ENCODE measurements around the gene CCDC66.
"Not testable (repeated sequence)": the region's sequence is repeated elsewhere in the genome, so short reads cannot be mapped to it uniquely, and the experiment has no call there.

Gene CCDC66

DNA sequence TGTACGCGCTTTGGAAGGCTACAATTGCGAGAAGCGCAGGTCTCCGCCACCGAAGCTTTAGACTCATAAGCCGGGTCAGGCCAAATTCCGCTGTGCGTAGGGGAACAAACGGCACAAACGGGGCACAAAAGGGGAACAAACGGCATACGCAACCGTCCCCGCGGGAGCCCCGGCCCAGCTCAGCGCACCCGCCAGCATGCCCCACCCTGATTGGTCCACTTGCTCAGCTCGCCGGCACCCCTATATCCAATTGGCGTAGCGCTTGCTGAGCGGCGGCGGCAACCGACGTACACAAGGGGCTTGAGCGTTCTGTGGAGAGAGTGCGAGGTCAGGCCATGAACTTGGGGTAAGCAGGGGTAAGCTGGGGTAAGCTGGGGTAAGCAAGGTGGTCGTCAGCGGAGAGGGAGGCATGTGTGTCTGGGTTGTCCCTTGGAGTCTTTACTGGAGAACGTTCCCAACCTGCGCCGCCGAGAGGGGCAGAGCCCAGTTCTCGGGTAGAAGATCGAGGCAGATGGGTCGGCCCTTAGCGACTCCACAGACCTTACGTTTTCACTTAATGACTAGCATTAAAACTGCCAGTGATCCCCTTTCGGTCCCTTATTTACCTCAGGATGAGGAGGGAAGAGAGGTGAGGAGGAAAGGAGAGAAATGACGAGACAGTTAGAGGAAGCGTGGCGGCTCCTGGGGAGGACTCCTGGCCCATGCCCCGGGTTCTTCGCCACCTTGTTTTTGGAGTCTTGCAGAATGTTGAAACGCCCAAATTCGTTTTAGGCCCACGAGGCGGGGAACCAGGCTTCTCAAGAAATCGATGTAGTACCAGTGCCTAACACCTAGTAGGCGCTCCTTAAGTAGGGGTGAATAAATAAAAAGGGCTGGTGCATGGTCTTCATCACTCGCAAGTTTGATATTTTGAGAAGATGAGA is at the start of gene CCDC66:
CCDC66 (plus strand) TSS at position 268 of the 923 bp plus-strand sequence; CDS start at position 336, 68 bp downstream.
- DNase-seq, result peak; percentile 56 to 95 (median 89)

DNA sequence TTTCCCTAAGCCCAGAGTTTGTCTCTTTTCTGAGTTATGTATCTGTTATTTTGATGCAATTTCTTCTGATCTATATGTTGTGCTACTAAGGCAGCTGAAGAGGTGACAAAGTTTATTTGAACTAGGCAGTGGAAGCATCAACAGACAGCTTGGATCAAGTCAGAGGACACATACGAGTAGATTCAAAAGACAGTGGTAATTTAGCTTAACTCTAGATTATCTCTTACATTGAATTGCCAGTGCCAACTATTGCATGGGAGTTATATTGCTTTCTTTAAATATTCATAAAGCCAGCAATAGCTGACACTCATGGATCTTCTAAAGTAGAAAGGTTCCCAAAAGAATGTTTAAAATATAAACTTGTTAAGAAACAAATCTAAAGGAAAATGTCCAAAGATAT is 37.3 kb upstream of the CCDC66 start:
- no peak for DNase-seq

DNA sequence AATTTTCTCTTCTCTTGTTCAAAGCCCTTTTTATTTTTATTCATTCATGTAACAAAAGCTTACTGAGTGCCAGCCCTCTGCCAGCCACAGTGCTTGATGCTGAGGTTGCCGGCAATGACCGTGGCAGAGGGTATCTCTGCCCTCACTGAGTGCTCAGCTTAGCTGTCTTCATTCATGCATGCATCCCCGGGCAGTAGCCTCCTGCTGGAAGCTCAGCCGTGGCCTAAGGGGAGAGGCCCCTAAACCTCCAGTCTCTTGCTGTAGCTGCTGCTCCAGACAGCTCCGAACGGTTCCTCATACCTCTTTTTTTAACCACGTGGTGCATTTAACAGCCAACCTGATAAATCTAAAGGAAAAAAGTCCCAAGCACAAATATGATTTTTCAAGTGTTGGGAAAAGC is 34.6 kb upstream of the CCDC66 start:
- no peak for DNase-seq

DNA sequence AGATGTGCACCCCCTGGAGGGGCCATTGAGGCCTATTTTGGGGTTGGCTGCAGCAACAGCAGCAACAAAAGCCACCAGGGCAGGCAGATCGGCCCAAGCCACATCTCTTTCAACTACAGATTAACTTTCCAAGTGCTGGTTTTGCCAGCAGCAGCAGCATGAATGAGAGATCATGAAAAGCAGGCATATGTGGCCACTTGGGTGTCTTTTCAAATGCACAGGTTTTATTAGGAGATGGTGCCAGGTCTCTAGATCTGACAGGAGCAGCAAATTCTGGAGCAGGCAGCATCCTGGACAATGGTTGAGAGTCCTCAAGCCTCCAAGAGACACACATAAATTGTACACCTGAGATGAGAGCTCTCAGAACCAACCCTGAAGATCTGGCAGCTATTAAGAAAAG is 31.7 kb upstream of the CCDC66 start:
- DNase-seq, result no peak

DNA sequence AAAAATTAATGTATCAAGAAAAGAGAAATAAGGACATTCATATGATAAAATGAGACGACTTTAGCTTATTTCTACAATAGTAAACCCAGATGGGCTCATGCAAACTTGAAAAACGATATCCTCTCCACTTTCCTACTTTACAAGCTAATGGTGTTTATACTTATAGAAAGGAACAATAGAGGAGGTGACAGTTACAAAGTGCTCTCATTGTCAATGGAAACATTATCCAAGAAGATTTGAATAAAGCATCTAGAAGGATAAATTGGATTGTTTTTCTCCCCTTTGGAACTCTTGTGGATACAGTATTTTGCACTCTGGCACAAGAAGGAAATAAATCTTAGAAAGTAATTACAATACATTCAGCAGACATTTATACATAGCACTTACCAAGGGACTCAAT is 20.2 kb upstream of the CCDC66 start:
- no peak for DNase-seq

DNA sequence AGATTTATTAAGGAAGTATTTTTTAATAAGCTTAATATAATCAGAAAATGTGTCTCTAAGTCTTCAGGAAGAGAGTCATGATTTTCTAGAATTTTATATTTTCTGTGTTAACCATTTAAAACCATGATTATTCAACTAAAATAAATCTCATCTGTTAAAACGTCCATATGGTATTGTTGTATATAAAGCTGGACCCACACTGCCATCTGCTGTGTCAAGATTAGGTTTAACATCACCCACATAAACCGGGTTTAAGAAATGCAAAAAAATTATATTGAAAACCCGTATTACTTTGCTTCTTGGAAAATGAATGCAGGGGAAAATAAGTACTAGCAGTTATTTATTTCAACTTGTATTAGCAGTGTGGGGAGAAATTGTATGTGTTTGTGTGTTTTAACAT is 9.5 kb upstream of the CCDC66 start:
- peak in 1 of 58 donors; percentile 3 for DNase-seq

DNA sequence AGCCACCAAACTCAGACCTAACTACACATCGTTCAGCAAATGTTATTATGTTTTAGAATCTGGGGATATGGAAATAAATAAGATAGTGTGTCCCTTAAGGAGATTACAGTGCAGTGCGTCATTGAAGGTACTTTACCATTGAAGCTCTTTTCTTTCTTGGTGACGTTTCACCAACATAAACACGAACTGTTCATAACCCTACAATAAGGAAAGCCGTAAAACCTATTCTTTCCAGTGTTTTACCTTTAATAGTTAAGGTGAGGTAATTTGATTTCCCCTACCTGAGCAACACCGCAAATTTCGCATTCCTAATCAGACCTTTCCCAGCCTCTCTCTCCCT is 826 bp downstream of the CCDC66 start:
- no peak for DNase-seq

DNA sequence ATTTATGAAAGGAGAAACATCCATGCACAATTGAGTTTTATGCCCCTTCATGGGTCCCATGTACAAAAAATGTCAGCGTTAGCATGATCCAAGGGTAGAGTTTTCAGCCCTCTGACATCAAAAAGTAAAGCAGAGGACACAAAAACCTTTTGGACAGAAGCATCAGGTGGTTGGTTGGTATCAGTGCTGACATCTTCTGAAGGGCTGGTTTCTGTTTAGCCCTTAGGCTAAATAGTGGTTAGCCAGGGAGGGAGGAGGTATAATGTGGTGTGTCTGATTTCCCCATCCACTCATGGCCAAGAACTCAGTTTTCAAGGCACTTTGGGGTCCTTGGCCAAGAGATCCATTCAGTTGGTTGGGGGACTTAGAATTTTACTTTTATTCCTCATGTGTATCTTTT is 16.5 kb downstream of the CCDC66 start:
- DNase-seq, result no peak

DNA sequence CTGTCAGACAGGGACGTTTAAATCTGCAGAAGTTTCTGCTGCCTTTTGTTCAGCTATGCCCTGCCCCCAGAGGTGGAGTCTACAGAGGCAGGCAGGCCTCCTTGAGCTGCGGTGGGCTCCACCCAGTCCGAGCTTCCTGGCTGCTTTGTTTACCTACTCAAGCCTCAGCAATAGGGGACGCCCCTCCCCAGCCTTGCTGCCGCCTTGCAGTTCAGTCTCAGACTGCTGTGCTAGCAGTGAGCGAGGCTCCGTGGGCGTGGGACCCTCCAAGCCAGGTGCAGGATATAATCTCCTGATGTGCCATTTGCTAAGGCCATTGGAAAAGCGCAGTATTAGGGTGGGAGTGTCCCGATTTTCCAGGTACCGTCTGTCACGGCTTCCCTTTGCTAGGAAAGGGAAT is 25.0 kb downstream of the CCDC66 start:
- DNase-seq, result not testable (repeated sequence)

DNA sequence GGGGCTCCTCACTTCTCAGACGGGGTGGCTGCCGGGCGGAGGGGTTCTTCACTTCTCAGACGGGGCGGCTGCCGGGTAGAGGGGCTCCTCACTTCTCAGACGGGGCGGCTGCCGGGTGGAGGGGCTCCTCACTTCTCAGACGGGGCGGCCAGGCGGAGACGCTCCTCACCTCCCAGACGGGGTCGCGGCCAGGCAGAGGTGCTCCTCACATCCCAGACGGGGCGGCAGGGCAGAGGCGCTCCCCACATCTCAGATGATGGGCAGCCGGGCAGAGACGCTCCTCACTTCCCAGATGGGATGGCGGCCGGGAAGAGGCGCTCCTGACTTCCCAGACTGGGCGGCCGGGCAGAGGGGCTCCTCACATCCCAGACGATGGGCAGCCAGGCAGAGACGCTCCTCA is 27.3 kb downstream of the CCDC66 start:
- not testable (repeated sequence) for DNase-seq

DNA sequence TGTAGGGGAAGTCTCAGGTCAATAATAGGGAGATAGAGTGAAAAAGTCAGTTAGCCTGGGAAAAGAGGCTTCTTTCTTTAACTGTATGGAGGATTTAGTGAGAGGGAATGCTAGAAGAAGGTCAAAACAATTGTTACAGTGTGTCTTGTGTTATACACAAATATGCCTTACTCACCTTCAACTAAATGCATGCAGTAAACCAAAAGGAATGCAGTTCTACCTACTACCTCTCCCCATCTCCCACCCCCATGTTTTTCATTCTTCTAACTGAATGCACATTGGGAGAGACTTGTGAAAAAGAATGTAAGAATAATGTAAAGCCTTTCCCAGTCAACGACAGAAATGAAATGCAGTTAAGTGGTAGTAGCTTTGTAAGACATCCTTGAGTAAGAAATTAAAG is 33.8 kb downstream of the CCDC66 start:
- no peak for DNase-seq

DNA sequence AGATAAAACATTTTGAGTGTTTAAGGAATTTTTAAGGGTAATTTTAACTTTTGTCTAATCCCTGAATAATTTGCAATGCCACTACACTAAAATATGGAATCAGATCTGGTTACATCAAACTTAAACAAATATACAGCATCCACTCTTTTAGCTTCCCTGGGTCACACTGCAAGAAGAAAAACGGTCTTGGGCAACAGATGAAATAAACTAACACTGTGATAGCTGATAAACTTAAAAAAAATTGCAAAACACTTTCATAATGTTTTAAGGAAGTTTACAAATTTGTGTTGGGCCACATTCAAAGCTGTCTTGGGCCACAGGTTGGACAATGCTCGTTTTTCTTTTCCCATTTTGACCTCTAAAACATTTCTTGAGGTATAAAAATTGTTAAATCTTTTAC is 34.3 kb downstream of the CCDC66 start:
- no peak for DNase-seq

DNA sequence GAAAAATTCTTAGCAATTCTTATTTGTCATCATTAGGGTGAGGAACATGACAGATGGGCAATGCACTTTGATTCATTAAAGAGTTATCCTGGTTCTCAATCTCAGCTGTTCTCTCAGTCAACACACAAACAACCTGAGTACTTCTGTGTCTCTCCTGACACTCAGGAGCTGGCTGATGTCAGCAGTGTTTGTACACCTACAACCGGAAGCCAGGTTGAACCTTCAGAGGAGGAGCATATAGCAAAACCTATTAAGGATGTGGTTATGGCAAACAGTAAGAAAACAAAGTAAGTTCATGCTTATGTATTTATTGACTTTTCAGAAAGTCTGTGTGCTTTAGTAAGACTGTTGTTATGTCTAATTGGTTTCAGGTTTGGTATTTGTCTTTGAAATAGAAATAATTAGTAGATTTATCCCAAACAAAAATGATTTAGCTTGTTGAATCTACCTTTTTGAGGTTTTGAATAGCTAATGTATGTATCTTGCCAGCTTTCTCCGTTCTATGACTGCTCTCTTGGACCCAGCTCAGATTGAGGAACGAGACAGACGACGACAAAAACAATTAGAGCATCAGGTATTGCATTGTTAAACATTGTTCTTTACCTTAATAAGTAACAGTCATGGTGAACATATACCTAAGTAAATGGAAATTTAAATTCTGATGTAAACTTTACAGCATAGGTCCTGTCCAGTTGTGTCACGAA is 36.6 kb downstream of the CCDC66 start:
- DNase-seq, result no peak

DNA sequence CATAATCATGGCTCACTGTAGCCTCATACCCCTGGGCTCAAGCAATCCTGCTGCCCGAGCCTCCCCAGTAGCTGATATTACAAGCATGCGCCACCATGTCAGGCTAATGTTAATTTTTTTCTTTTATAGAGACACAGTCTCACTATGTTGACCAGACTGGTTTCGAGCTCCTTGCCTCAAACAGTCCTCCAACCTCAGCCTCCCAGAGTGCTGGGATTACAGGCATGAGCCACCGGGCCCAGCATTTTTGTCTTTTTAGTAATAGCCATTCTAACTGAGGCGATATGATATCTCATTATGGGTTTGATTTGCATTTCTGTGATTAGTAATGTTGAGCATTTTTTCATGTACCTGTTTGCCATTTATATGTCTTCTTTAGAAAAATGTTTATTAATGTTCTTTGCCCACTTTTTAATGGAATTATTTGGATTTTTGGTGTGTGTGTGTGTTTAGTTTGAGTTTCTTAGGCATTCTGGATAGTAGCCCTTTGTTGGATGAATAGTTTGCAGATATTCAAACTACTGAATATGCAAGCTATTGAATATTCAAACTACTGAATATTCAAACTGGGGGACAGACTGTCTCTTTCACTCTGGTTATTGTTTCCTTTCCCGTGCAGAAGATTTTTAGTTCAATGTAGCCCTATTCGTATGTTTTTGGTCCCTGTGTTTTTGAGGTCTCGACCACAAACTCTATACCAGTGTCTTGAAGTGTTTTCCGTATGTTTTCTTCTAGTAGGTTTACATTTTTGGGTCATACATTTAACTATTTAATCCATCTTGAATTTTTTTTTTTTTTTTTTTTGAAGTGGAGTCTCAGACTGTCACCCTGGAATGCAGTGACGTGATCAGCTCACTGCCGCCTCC is 39.2 kb downstream of the CCDC66 start:
- DNase-seq, result no peak

DNA sequence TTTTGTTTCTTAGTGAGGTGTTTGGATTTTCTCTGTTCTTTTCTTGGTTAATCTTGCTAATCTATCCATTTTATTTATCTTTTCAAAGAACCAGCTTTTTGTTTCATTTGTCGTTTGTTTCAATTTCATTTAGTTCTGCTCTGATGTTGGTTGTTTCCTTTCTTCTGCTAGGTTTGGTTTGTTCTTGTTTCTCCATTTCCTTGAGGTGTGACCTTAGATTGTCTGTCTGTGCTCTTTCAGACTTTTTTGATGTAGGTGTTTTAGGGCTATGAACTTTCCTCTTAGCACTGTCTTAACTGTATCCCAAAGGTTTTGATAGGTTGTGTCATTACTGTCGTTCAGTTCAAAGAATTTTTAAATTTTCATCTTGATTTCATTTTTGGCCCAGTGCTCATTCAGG is 51.5 kb downstream of the CCDC66 start:
- not testable (repeated sequence) for DNase-seq

DNA sequence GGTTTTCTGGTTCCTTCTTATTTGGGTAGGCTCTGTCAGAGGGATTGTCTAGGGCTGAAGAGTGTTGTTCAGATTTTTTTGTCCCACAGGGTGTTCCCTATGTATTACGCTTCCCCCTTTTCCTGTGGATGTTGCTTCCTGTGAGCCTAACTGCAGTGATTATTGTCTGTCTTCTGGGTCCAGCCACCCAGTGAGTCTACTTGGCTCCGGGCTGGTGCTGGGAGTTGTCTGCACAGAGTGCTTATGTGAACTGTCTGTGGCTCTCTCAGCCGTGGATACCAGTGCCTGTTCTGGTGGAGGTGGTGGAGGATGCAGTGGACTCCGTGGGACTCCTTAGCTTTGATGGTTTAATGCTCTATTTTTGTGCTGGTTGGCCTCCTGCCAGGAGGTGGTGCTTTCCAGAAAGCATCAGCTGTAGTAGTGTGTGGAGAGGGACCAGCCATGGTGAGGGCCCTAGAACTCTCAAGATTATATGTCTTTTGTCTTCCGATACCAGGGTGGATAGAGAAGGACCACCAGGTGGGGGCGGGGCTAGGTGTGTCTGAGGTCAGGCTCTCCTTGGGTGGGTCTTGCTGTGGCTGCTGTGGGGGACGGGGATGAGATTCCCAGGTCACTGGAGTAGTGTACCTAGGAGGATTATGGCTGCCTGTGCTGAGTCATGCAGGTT is 53.8 kb downstream of the CCDC66 start:
- peak in 1 of 58 donors; percentile 6 for DNase-seq

DNA sequence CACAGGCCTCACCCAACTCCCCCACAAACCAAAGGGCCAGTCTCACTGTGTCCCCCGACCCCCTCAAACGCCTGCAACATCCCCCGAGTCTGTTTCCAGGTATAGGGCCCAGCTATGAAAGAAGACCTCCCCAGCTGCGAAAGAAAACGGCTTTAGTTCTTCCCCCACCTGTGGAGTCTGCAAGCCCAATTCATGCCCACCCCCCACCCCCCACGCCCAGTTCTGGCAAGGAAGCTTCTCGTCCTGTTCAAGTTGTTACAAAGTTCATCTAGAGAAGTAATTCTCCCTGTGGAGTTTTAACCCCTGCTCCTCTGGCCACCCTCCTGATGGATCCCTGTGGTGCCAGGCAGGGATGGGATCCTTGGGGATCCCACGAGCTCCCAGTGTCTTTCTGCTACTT is 54.4 kb downstream of the CCDC66 start:
- no peak for DNase-seq

DNA sequence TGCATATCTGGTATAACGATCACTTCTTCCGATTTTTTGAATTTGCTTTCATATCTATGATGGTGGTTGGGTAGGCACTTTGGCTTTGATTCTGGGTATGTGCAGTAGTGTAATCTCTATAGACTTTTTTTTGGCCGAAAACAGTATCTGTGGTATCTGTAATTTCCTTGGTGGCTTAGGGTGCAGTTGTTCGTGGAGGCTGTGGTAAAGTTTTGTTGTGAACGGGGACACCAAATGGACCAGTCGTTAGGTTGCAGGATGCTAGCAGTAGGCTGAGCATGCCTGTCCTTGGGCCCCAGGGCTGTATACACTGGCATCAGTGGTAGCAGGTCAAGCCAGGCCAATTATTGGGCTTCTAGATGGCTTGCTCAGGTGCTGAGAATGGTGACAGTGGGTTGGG is 55.2 kb downstream of the CCDC66 start:
- no peak for DNase-seq

DNA sequence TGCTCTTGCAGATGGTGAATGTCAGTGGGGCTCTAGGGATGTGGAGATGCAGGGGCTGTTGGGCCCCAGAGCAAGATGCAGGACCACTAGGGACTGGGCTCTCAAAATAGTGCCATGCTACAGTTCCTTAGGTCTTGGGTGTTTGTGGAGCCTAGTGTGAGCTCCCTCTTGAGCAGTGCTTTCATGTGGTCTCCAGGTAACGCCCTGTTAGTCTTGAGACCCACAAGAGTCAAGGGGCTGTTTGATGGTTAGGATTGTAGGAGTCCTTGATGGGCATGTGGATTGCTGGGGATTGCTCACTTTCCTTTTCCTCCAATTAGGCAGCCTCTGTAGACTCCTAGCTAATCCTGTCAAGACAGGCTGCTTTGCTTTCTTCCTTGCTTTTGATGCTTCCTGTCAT is 56.0 kb downstream of the CCDC66 start:
- DNase-seq, result no peak

DNA sequence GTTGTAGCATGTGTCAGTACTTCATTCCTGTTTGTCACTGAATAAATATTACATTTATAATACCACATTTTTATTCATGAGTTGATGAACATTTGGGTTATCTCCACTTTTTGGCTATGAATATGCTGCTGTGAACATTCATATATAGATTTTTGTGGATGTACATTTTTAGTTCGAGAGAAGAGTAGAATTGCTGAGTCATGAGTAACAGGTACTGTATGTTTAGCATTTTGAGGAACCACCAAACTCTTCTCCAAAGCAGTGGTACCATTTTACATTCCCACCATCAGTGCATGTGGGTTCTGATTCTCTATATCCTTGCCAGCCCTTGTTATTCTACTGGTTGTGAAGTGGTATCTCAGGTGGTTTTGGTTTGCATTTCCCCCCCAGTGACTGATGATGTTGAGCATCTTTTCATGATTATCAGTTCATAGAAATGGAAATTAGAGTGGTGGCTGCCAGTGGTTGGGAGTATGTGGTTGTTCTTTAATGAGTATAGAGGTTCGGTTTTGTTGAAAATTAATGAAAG is 59.6 kb downstream of the CCDC66 start:
- DNase-seq, result no peak

DNA sequence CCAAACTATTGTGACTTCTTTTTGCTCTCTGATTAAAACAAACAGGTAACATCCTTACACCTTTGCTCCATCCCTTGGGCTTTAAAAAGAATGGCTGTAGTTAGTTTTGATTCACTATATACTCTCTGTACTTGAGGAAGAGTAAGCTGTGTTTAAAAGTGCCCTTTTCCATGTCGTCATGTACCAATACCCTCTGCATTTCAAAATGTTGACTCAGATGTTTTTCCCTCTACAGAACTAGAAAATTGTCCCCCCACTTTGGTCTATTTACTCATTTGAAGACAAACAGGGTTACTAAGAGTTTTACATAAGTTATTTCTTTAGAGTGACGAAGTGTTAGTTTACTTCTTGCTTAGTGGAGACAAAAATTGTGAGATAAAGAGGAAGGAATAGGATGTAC is 63.4 kb downstream of the CCDC66 start:
- no peak for DNase-seq
